ENCODE data around the gene ZMYND8.

ZMYND8 gene

GRCh38 chr20:47353692-47354463, 2.6 kb downstream of the ZMYND8 start:
- DNase-seq (ENCODE audit: low spot score), result no peak

- DNase-seq (ENCODE audit: low spot score), result no peak
Measured at GRCh38 chr20:47353239-47353691, 3.2 kb downstream of the ZMYND8 start.

GRCh38 chr20:47352332-47353238, 3.9 kb downstream of the ZMYND8 start:
- DNase-seq (ENCODE audit: low spot score), result no peak

- DNase-seq (ENCODE audit: low spot score), result no peak
Measured at GRCh38 chr20:47351643-47352331, 4.7 kb downstream of the ZMYND8 start.

GRCh38 chr20:47350691-47351545, 5.6 kb downstream of the ZMYND8 start:
- no peak for DNase-seq (ENCODE audit: low spot score)

- DNase-seq (ENCODE audit: low spot score), result no peak
Measured at GRCh38 chr20:47350181-47350550, 6.3 kb downstream of the ZMYND8 start.

- no peak for DNase-seq (ENCODE audit: low spot score)
Measured at GRCh38 chr20:47349365-47350180, 6.9 kb downstream of the ZMYND8 start.

- no peak for DNase-seq (ENCODE audit: low spot score)
Measured at GRCh38 chr20:47348539-47349142, 7.9 kb downstream of the ZMYND8 start.

- no peak for DNase-seq (ENCODE audit: low spot score)
Measured at GRCh38 chr20:47347661-47348435, 8.7 kb downstream of the ZMYND8 start.

GRCh38 chr20:47346172-47346571, 10.3 kb downstream of the ZMYND8 start:
- no peak for DNase-seq (ENCODE audit: low spot score)

GRCh38 chr20:47345214-47345613, 11.3 kb downstream of the ZMYND8 start:
- no peak for DNase-seq (ENCODE audit: low spot score)

- DNase-seq (ENCODE audit: low spot score), result no peak
Measured at GRCh38 chr20:47343007-47343472, 13.5 kb downstream of the ZMYND8 start.

GRCh38 chr20:47338131-47338628, 18.3 kb downstream of the ZMYND8 start:
- DNase-seq (ENCODE audit: low spot score), result no peak

- DNase-seq (ENCODE audit: low spot score), result no peak
Measured at GRCh38 chr20:47337413-47337812, 19.1 kb downstream of the ZMYND8 start.

GRCh38 chr20:47336129-47336754, 20.3 kb downstream of the ZMYND8 start:
- DNase-seq (ENCODE audit: low spot score), result peak; percentile 79

GRCh38 chr20:47335251-47336128, 21.0 kb downstream of the ZMYND8 start:
- no peak for DNase-seq (ENCODE audit: low spot score)

GRCh38 chr20:47334022-47334551, 22.4 kb downstream of the ZMYND8 start:
- DNase-seq (ENCODE audit: low spot score), result peak; percentile 69
